HG02610 (cell line): ENCODE measurements around the gene PBX3.

Experiments
- ATAC-seq: cut with Tn5 transposase; IDR thresholded peaks from one replicate; pipeline ENCODE4 v1.9.1; 2021; ENCODE audit warnings: mild to moderate bottlenecking, moderate library complexity; ENCODE audit not compliant: unreplicated experiment

PBX3 gene

GRCh38 chr9:125854553-125855275 lies 107.5 kb downstream of the PBX3 start:
- no peak for ATAC-seq

DNA sequence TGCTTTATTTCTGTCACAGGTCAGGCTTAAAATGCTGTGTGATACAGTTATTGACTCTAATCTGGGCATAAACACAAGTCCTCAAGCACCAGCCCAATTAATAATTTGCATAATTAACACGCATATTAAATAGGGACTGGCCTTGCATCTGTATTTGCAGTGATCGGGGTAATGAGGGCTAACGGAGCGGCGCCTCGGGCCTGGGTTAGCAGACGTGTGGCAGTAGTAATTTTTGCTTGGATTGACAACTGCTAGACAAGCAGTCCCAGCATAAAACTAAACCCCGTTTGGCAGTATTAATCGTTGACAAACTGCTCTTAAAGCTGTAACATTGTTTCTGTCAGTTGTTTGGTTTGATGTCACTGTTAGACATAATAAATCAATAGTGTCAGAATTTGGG lies 109.2 kb downstream of the PBX3 start:
- no peak for ATAC-seq

GRCh38 chr9:125861405-125862058 lies 114.4 kb downstream of the PBX3 start:
- ATAC-seq = no peak

DNA sequence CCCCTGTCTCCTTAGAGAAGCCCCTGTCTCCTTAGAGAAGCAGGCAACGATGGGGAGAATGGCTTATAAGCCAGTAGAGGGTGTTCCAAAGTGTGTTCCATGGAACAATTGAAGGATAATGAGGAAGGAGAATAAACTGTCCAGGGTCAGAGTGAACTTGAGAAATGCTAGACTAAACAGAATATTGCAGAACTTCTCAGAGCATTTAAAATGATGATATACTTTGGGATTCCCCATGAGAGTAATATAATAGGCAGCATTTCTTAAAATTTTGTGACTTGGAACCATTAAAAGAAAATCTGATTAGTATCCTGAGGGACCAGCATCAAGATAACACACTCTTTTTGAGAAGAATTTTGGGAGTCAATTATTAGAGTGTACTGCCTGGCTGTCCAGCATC lies 116.8 kb downstream of the PBX3 start:
- ATAC-seq = no peak

GRCh38 chr9:125867751-125868415 lies 120.7 kb downstream of the PBX3 start:
- ATAC-seq = no peak

- ATAC-seq = no peak
These were observed 131.0 kb downstream of the PBX3 start for GRCh38 chr9:125878164-125878631.

DNA sequence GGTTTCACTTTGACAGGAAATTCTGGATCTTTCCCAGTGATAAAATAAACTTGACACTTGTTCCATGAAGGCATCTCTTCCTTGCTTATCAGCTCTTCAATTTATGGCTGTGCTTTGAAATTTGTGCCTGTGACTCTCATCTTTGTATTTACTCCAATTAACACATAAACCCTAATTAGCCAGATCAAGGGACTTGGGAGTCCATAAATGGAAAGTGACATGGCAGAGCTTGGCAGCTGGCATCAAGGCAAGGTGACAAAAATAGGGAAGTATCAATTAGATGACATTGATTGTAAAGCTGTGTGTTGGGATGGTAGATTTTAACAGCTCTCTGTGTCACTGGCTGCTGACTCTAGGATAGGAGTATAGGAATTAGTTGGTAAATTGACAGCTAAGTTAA lies 133.9 kb downstream of the PBX3 start:
- ATAC-seq = no peak

DNA sequence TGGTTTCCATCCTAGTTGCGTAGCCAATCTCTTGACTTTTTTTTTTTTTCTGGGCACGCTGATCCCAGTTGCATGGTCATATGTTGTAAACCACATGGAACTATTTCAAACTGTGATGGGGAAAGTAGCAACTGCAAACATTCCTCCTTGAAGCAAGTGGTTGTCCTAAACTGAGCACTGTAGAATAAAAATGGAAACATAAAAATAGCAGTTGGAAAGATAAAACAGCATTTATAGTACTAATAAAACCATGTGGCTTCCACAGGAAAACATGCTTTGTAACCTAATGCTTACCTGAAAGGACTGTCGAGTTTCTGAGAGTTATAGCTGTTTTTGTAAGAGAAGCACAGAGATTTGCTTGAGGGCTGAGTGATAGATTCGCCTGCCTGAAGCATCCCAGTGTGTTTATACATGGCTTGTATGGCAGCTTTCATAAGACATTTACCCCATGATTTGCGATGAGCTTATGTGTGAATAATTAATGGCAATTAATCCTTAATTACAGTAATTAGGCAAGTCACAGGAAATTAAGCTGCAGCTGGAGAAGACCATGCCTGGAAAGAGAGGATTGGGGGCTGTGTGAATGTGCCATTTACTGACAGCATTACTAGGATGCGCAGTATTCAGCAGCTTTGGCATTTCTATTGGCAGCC lies 136.5 kb downstream of the PBX3 start:
- ATAC-seq = no peak

GRCh38 chr9:125884218-125884595 lies 137.0 kb downstream of the PBX3 start:
- no peak for ATAC-seq

- no peak for ATAC-seq
These were observed 138.3 kb downstream of the PBX3 start for GRCh38 chr9:125885405-125886034.

GRCh38 chr9:125886365-125886764 lies 139.2 kb downstream of the PBX3 start:
- ATAC-seq = no peak

GRCh38 chr9:125887172-125887571 lies 140.0 kb downstream of the PBX3 start:
- ATAC-seq = no peak

DNA sequence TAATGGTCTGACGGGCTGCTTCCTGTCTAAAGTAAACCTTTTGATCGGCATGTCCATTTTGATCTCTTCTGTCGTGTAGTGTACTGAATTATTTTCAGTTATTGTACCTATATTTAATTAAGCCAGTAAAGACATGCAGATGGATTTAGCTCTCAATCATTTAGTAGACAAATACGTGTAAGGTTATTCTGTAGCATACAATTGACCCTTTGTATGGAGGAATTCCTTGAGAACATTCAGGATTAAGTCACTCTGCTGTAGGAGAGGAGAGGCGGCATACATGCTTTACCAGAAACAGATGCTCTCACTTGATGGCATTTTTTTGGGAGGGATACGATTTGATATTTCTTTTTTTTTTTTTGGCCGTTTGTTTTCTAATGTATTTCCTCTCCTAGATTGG lies 141.0 kb downstream of the PBX3 start:
- ATAC-seq = no peak

- peak; percentile 19 for ATAC-seq
These were observed 141.9 kb downstream of the PBX3 start for GRCh38 chr9:125889112-125889475.

GRCh38 chr9:125889476-125890419 lies 142.6 kb downstream of the PBX3 start:
- ATAC-seq = peak; percentile 61

DNA sequence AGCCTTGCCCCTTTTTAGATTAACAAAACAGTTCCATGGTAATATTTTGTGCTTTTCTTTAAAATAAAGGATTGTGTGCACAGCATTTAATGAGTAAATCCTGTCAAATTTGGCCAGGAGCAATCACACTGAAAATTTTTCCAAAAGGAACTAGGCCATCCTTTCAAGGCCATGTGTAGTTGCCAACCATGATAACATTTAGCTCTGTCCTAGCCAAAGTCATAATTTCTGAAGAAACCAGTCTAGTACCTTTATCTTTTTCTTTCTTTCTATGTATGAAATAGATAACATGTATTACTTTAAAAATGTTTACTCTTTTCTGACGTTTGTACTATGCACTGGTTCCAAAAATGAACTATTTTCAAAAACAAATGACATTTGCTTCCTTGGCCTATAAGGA lies 143.7 kb downstream of the PBX3 start:
- no peak for ATAC-seq

DNA sequence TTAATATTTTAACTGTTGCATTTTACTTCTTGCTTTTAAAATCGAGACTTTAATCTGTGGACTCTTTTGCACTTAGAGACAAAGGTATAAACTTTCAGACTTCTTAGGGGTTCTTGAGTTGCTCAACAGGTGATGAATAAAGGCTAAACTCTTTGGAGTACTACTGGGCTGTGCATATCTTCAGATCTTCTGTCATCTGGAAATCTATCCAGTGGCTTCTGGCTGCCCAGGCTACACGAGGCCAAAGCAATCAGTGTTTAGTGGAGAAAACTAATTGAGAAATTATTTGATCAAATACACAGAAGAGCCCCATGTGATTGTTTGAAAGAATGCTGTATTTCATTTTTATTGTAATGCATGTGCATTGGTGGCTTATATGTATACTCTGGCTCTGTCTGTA lies 146.1 kb downstream of the PBX3 start:
- ATAC-seq = no peak

- no peak for ATAC-seq
These were observed 147.4 kb downstream of the PBX3 start for GRCh38 chr9:125894566-125894965.

DNA sequence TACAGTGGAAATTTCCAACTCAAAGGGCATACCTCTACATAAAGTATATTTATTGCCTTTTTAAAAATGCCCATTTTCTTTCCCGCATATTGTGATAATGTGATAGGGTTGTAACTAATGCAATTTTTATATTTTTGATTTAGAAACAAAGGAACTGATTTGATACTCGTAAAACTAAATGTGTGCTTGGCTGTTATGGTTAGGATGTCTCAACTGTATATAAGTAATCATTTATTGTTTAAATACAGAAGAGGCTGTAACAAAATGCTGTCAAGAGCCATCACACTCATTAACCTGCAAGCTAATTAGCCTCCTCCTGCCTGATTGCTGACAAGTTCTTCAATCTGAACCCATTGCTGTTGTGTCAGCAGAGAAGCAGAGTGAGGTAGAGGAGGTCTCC lies 149.2 kb downstream of the PBX3 start:
- no peak for ATAC-seq

- no peak for ATAC-seq
These were observed 149.8 kb downstream of the PBX3 start for GRCh38 chr9:125896964-125897363.
